Activated naive CD8-positive, alpha-beta T cell (primary cell): ENCODE data around the gene KPNA5.

ENCODE experiments used
- H3K27ac Mint-ChIP-seq: one replicate; pipeline ENCODE4 v1.8.0; 2021; ENCODE audit warnings: mixed read lengths
- H3K27me3 Mint-ChIP-seq: one replicate; pipeline ENCODE4 v1.8.0; 2021; ENCODE audit warnings: mixed read lengths
- H3K36me3 Mint-ChIP-seq: one replicate; pipeline ENCODE4 v1.8.0; 2021; ENCODE audit warnings: mixed read lengths
- H3K4me1 Mint-ChIP-seq: one replicate; pipeline ENCODE4 v1.8.0; 2021; ENCODE audit warnings: low read depth, mixed read lengths
- H3K4me3 Mint-ChIP-seq: one replicate; pipeline ENCODE4 v1.8.0; 2021; ENCODE audit warnings: mild to moderate bottlenecking, mixed read lengths
- H3K9me3 Mint-ChIP-seq: one replicate; pipeline ENCODE4 v1.8.0; 2021; ENCODE audit warnings: low read depth, mixed read lengths

The KPNA5 gene

DNA sequence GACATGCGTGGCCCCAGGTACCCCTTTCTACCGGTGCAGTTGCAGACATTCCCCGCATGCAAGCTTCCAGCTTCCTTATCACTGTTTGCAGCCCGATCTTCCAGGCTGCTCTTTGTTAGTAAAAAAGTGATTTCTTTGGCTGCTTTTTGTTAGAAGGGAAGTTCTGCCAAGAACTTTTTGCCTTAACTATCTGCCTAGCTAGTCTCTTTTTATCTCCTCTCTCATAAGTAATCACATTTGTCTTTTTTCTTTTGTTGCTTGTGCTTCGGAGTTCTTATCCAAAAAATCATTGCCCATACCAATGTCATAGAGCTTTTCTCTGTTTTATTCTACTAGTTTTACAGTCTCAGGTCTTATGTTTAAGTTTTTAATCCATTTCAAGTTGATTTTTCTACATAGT, 64.2 kb downstream of the KPNA5 start:
- no peak overlapping the region for H3K4me3 Mint-ChIP-seq
- no peaks in the 10 kb centered on the region for H3K4me1 Mint-ChIP-seq
- H3K36me3 Mint-ChIP-seq = peaks cover 3% of the 10 kb centered on the region
- H3K9me3 Mint-ChIP-seq = peaks cover 28% of the 10 kb centered on the region
- H3K27ac Mint-ChIP-seq = no peak overlapping the region
- H3K27me3 Mint-ChIP-seq = peaks cover 4% of the 10 kb centered on the region

DNA sequence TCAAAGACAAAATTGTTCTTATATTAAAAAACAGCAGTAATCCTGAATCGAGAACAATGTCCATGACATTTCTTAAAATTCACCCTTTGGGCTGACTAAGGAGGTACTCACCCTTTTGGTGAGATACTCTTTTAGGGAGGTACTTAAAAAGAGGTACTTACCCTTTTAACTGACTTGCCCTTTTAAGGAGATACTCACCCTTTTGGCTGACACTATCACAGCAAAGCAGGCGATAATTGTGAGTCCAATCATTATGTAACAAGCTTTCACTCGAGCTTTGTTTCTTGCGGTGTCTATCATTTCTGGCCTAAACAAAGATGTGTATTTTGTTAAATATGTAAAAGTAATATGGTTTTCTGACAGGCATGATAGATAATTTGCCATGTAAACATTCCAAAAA, 80.8 kb downstream of the KPNA5 start:
- H3K4me1 Mint-ChIP-seq = peaks cover 11% of the 10 kb centered on the region
- no peaks in the 10 kb centered on the region for H3K36me3 Mint-ChIP-seq
- H3K27me3 Mint-ChIP-seq = peaks cover 27% of the 10 kb centered on the region
- no peak overlapping the region for H3K4me3 Mint-ChIP-seq
- H3K27ac Mint-ChIP-seq = no peak overlapping the region
- no peaks in the 10 kb centered on the region for H3K9me3 Mint-ChIP-seq

DNA sequence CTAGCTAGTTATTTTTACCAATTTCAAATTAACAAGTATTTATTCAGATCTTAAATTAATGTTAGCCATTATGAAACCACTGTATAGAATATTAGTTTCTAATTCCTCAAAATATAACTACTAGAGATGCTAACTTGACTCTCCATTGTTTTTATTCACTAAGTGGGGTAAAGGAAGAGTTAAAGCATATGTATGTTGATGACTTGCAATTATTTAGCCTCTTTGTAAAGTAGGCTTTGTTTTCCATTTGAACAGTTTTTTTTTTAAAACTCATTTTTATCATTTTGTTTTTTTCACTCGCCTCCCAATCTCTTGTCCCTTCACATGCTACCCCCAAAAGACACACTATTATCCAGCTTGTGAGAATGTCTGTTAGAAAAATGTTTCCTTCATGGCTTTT, 81.2 kb downstream of the KPNA5 start:
- no peak overlapping the region for H3K27ac Mint-ChIP-seq
- H3K9me3 Mint-ChIP-seq = no peaks in the 10 kb centered on the region
- H3K4me1 Mint-ChIP-seq = peaks cover 11% of the 10 kb centered on the region
- no peak overlapping the region for H3K4me3 Mint-ChIP-seq
- H3K27me3 Mint-ChIP-seq = peaks cover 30% of the 10 kb centered on the region
- H3K36me3 Mint-ChIP-seq = no peaks in the 10 kb centered on the region

DNA sequence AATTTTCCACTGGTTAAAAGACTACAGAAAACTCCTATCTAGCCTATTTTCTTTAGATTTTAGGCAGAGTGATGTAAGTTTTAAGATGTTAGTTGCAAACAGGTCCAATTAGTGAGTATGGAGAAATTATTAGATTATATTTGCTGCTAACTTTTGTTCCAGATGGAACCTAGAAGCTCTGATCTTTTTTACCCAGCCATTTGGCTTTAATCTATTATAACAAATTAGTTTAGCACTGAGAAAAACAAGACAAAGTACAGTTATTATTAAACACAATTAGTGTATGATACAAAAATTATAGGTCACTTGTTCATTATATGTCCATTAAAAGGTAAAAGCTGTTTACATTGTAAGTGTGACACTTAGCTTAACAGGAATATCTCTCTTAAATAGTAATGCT, 82.0 kb downstream of the KPNA5 start:
- Mint-ChIP-seq H3K4me1 (peaks cover 11% of the 10 kb centered on the region), H3K27ac (no peak overlapping the region), H3K27me3 (peaks cover 32% of the 10 kb centered on the region), H3K4me3 (no peak overlapping the region), H3K36me3 (no peaks in the 10 kb centered on the region), H3K9me3 (no peaks in the 10 kb centered on the region)

DNA sequence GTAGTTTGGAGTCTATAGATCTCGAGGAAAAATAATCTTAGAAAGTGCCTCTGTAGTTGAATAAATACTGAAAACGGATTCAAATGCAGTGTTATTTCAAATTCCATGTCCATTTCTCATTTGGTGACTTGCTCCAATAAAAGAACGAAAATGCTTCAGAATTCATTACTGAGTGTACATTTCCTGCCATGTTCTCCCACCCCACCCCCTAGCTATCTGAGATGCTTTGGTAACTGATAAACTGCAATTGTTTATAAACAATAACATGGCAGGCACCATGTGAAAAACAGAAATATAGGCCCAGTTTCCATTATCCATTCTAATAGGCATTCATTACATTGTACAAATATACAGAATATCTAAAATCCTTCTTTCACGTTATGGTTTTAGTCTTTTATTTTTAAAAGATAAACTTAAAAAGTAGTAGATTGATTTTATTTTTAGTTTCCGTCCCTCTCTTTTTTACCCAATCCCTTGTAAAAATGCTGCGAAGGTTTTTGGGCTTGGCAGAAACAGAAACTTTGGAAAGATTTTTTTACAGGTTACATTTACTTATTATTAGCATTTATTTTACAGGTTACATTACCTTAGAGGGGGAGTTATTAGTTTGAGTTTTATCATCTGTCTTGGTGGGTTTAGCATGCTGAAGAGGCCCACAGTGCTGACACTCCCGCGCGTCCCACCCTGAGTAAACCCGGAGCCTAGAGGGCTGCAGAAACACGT, 83.1 kb downstream of the KPNA5 start:
- Mint-ChIP-seq H3K36me3 (no peaks in the 10 kb centered on the region), H3K4me1 (peaks cover 11% of the 10 kb centered on the region), H3K27me3 (peaks cover 36% of the 10 kb centered on the region), H3K9me3 (no peaks in the 10 kb centered on the region), H3K4me3 (no peak overlapping the region), H3K27ac (no peak overlapping the region)

DNA sequence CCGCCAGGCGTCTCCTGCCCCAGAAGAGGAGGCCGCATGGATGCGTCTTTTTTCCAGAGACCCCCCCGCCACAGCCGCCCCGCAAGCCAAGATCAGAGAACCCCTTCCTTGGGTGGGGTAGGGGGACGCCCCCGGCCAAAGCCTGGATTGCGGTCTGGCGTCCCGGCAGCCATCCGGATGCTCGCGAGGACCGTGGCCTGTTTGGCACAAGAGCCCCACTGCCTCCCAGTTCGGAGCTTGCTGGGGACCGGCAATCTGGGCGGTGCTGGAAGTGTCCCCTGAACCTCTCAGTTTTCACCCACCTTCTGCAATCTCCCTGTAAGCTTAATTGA, 83.6 kb downstream of the KPNA5 start:
- H3K27me3 Mint-ChIP-seq = peaks cover 37% of the 10 kb centered on the region

DNA sequence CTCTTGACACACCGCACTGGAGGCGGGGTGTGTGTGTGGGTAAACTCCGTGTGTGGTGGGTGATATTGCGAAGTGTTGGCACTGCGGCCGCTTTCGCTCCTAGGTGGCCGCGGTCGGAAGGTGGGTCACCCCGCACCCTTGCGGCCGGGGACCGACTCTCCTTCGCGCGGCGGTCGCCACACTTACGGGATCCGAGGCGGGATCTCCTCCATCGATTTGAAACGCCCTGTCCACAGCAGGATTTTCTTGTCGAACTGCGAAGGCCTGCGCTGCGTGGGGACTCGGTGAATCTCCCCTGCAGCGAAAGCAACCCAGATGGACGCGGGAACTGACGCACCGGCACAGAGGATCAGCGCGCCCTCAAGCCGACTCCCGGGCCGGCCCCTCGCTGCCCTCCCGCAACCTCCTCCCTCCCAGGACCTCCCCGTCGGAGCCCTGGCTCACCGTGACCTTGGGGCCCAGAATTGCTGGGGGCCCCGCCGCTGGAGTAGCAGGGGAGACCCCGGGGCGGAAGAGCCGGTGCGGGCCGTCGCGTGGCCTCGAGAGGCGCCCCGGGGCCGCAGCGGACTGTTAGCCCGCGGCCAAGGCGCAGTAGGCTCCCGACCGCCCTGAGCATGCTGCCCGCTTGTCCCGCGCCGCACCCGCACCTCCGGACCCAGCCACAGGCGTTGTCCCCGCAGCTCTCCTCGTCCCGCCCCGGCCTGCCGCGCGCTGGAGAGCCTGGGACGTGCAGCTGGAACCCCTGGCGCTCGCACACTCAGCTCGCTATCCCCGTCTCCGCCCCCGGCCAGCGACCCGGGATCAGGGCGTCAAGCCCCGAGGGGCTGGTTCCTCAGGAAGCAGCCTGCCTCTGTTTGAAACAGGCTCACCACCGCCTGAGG, 84.2 kb downstream of the KPNA5 start, which contains the start of gene FAM162B:
FAM162B (minus strand) TSS at position 759 of the 881 bp plus-strand sequence; CDS start at position 616, 143 bp downstream.
- Mint-ChIP-seq H3K36me3 (no peaks in the 10 kb centered on the region), H3K9me3 (no peaks in the 10 kb centered on the region), H3K4me3 (peak within 1 kb of the TSS; percentile 74), H3K4me1 (peaks cover 11% of the 10 kb centered on the region), H3K27ac (no peak within 1 kb of the TSS), H3K27me3 (peaks cover 34% of the 10 kb centered on the region)

More for the DNA sequence above, 83.6 kb downstream of the KPNA5 start:
- Mint-ChIP-seq H3K9me3 (no peaks in the 10 kb centered on the region), H3K27ac (no peak overlapping the region), H3K4me1 (peaks cover 11% of the 10 kb centered on the region), H3K4me3 (peak overlapping the region; percentile 63), H3K36me3 (no peaks in the 10 kb centered on the region)

DNA sequence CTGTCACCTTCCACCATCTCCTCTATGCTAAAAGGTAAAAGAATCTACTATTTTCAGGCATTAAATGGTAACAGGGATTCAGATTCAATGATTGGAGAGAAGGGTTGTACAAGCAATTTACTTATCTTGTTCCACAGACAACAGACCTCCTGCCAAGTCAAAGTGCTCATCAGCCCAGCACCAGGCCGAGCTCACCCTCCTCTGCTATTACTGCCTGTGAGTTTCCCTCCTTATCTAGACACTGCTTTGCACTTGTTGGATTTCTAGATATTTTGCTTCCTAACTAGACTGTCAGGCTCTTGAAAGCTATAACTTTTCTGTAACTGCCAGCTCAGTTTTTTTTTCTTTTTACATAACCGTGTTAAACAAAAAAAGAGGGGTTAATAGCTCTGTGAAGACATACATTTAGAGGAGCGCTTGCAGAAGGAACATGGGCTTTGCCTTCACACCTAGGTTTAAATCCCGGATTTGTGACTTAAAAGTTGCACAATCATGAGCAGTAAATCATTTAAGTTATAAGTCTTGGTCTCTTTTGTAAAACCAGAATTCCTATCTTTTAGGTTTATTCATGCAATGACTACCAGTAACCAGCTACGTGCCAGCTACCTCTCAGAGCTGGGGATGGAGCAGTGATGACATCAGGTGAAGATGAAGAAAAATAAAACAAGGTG, 85.6 kb downstream of the KPNA5 start:
- peaks cover 11% of the 10 kb centered on the region for H3K4me1 Mint-ChIP-seq
- no peaks in the 10 kb centered on the region for H3K9me3 Mint-ChIP-seq
- H3K4me3 Mint-ChIP-seq = peak overlapping the region; percentile 74
- peaks cover 39% of the 10 kb centered on the region for H3K27me3 Mint-ChIP-seq
- H3K27ac Mint-ChIP-seq = no peak overlapping the region
- no peaks in the 10 kb centered on the region for H3K36me3 Mint-ChIP-seq

DNA sequence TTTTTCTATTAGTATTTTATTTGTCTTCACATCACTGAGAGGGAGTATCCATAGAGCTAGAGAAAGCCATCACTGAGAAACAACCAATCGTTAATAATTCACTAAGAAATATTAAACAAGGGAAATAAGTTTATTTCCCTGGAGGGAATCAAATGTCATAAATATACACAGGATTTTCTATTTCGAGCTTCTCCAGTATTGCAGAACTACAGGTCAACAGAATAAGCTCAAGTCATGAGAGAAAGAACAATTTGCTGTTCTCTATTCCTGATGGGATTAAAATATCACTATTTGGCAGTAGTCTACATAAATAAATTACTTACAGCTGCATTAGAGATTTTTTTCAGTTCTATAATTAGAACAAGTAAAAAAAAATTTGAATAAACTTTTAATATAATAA, 86.7 kb downstream of the KPNA5 start:
- peaks cover 37% of the 10 kb centered on the region for H3K27me3 Mint-ChIP-seq

DNA sequence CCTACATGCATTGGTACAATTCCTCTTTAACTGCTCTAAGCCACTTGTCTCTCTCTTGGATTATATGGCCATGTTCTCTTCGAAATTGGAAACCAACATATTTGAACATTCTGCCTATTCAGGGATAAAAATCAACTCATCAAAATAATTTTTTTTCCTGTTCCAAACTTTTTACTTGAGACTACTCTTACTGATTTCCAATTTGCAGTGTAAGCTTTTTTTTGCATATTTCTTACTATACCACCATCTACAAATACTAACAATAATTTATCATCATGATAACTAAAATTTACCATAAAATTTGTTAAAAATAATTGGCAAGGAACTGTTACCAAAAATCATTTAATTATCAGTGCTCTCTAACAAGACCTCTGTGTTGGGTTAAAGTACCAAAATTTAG, 91.4 kb downstream of the KPNA5 start:
- no peaks in the 10 kb centered on the region for H3K4me1 Mint-ChIP-seq
- H3K4me3 Mint-ChIP-seq = no peak overlapping the region
- H3K36me3 Mint-ChIP-seq = no peaks in the 10 kb centered on the region
- H3K27ac Mint-ChIP-seq = no peak overlapping the region
- H3K27me3 Mint-ChIP-seq = peaks cover 17% of the 10 kb centered on the region
- no peaks in the 10 kb centered on the region for H3K9me3 Mint-ChIP-seq

More for the DNA sequence above, 86.7 kb downstream of the KPNA5 start:
- Mint-ChIP-seq H3K27ac (no peak overlapping the region), H3K9me3 (no peaks in the 10 kb centered on the region), H3K4me1 (peaks cover 11% of the 10 kb centered on the region), H3K4me3 (no peak overlapping the region), H3K36me3 (no peaks in the 10 kb centered on the region)

DNA sequence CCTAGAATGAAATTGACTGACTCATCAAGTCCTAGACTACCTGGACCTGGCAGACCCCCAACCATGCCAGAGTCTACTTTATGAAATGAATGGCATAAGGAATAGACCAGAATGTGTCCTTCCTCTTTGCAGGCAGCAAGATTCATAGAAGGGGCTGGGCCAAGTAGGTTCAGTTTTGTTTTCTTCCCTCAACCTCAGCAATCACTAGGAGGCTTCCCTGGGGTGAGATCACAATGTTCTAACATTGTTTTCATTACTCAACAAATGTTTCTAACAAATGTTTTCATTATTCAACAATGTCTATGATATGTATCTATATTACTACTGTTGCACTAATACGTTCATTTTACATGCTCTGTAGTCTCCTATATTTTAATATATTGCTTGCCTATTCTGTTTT, 92.9 kb downstream of the KPNA5 start:
- no peaks in the 10 kb centered on the region for H3K36me3 Mint-ChIP-seq
- peaks cover 11% of the 10 kb centered on the region for H3K27me3 Mint-ChIP-seq
- no peaks in the 10 kb centered on the region for H3K9me3 Mint-ChIP-seq
- H3K4me1 Mint-ChIP-seq = no peaks in the 10 kb centered on the region
- no peak overlapping the region for H3K4me3 Mint-ChIP-seq
- no peak overlapping the region for H3K27ac Mint-ChIP-seq

DNA sequence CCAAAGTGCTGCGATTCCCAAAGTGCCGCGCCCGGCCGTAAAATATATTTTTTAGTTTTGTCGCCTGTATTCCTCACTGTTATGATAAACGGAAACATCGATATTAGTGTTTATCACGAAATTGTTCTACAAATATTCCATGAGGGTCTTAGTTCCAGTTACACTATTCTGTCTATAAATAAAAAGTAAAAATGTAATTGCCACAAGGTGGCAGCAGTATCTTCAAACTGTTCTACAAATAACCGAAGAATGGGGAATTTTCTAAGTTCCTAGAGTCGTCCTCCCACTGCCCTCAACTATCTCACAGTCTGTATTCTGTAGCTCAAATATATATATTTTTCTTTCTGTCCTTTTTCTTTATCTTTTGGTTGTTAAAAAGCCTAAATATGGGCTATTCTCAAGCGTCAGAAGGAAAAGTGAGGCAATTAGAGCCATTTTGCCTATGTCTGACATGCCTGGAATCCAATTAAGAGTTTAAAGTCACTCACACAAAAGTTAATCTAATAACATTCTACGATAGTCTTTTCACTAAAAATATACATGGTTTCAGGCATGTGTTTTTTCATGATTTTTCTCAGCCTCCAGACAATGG, 98.7 kb downstream of the KPNA5 start:
- no peak overlapping the region for H3K4me3 Mint-ChIP-seq
- H3K36me3 Mint-ChIP-seq = no peaks in the 10 kb centered on the region
- no peak overlapping the region for H3K27ac Mint-ChIP-seq
- H3K27me3 Mint-ChIP-seq = peaks cover 14% of the 10 kb centered on the region
- no peaks in the 10 kb centered on the region for H3K4me1 Mint-ChIP-seq
- no peaks in the 10 kb centered on the region for H3K9me3 Mint-ChIP-seq

DNA sequence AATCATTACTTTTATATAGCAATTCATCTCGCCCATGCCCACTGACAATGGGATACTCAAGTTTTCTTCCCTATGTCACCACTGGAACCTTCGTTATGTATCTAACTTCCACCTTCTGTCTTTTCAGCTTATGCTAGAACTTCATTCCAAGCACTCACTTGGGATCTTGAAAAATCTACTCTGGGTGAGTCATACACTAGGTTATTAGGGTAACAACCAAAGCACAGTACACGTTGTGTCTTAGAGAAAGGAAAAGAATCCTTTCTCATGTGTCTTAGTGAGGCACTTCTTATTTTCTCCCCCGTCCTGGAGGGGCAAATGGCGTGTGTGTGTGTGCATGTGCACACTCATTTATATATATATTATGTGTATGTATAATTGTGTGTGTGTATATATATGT, 102.8 kb downstream of the KPNA5 start:
- H3K27me3 Mint-ChIP-seq = peaks cover 12% of the 10 kb centered on the region
- H3K27ac Mint-ChIP-seq = no peak overlapping the region
- no peaks in the 10 kb centered on the region for H3K4me1 Mint-ChIP-seq
- H3K4me3 Mint-ChIP-seq = no peak overlapping the region
- no peaks in the 10 kb centered on the region for H3K9me3 Mint-ChIP-seq
- no peaks in the 10 kb centered on the region for H3K36me3 Mint-ChIP-seq
